NCI-H2029 (cell line): Measurements from ENCODE around the gene GXYLT2.

Experiments
- DNase-seq: peaks from one replicate; lab custom pipeline; 2025; lab: John Stamatoyannopoulos, UW

GXYLT2 gene, protein sequence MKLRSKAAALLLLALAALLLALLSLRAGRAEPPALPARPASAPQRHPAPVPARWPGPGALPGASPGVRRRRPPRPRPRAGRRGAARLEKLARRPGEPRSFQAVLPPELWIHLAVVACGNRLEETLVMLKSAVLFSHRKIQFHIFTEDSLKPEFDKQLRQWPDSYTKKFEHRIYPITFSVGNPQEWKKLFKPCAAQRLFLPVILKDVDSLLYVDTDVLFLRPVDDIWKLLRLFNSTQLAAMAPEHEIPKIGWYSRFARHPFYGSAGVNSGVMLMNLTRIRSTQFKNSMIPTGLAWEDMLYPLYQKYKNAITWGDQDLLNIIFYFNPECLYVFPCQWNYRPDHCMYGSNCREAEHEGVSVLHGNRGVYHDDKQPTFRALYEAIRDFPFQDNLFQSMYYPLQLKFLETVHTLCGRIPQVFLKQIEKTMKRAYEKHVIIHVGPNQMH

DNA sequence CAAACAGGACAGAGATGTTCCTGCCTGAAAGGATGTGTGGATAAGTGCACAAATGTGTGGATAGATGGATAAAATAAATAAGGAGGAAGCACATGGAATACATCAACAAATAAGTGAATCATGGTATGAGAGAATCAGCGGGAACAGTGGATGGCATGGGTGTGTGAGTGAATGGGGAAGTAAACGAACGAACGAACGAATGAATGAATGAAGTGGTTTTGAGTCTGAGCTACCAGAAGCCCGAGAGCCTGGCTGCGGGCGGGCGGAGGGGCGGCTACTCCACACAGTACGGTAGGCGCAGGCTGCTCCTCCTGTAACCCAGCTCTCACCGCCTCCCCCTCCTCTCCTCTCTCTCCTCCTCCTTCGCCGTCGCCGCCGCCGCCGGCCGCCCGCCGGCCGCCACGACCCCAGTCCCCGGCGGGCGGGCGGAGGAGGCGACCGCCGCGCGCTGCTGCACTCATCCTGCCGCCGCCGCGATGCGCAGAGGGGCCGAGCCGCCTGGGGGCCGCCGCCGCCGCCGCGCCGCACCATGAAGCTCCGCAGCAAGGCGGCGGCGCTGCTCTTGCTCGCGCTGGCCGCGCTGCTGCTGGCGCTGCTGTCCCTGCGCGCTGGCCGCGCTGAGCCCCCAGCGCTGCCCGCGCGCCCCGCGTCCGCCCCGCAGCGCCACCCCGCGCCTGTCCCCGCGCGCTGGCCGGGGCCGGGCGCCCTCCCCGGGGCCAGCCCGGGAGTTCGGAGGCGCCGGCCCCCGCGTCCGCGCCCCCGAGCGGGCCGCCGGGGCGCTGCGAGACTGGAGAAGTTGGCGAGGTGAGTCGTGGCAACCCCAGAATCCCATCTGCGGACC, at the start of gene GXYLT2:
Gene GXYLT2 (plus strand): TSS at position 342 of the 841 bp plus-strand sequence. CDS start 188 bp downstream, at position 530.
- no peak for DNase-seq

DNA sequence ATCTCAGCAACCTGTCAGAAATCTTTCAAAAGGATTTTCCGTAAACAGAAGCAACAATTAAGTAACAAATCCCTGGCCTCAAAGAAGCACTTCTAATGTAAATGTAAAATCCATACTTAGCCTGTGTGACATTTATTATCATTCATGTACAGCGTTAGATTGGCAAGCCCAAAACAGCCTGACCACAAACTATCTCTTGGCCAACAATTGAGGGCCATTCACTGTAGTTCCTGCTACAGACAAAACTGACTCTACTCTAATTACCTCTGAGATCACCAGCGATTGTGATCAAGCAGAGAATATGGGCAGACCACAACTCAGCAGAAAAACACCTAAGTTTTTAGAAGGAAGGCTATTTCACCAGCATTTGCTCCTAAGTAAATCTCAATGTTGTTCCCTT, 48.8 kb upstream of the GXYLT2 start:
- no peak for DNase-seq

DNA sequence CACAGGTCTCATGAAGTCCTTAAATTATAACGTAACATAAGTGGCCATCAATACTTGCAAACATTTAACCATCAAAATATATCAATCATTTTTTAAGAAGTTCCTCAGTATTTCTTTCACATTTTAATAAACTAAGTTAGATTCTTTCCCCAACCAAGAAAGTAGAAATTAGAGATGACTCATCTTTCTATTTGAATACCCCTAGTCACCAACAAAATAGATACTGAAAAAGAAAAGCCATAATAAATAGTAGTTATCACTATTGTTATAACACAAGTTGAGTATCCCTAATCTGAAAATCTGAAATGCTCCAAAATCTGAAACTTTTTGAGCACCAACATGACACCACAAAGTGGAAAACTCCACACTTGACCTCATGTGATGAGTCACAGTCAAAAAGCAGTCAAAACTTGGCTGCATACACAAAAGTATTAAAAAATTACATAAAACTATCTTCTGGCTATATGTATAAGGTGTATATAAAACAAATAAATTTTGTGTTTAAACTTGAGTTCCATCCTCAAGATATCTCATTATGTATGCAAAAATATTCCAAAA, 43.3 kb upstream of the GXYLT2 start:
- no peak for DNase-seq

DNA sequence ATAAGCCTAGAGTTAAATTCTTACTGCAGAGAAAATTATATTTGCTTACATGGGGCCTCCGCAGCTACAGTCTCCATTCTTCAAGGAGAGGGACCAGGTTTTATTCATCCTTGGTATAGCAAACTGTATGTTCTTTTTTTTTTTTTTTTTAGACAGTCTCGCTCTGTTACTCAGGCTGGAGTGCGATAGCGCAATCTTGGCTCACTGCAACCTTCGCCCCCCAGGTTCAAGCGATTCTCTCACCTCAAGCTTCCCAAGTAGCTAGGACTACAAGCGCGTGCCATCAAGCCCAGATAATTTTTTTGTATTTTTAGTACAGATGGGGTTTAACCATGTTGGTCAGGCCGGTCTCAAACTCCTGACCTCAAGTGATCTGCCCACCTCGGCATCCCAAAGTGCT, 41.7 kb upstream of the GXYLT2 start:
- no peak for DNase-seq

DNA sequence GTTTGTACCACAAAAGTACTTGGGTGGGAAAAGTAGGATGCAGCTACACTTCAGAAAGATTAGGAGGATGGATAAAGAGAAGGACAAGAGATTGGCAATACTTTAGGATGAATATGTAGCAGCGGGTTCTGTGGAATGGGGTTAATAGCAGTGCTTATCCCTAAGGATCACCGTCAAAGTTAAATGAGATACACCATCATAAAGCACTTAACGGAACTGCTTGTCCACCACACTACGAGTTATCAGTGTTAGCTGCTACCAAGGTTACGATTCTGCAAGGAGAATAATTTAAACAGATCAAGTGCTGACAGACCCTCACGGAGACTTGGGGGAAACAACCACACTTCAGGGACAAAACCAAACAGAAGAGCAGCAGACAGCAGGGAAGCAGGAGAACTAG, 40.6 kb upstream of the GXYLT2 start:
- no peak for DNase-seq

DNA sequence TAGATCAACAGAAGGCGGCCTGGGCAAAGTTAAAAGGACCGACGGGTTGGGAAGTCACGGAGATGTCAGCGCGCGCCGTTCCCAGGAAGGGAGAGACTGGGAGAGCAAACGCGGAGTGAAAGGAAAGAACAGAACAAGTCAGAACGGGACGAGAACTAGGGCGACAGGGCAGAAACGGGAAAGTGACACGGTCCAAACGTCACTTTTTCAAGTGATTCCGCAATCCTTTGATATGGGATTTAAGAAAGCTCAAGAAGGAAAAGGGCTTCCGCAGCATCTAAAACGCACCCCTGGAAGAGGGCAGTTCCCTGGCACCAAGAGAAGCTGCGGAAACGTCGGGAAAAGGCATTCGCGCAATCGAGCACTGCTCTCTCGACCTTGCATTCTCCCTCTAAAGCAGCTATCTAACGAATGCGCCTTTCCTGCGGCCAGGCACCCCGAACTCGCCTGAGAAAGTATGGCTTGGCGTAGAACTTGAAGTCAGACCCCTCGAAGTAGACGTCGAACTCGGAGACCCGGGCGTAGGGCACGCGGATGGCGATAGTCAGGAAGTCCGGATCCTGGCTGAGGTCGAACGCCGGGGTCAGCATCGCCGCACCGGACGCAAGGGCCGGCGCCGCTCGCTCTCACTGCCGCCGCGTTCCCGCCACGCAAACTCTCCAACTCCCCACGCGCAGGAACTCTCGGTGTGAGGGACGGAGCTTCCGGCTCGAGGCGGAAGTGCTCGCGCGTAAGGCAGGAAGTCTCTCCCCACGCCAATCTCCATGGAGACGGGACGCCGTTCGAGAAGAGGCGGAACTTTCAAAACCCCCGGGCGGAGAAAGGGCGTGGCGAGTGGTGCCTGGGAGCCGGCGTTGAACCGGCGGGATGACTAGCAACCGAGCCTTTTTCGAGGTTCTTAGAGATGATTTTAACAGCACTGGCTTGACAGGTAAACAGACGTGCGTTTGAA, 39.8 kb upstream of the GXYLT2 start, which contains the start of gene SHQ1:
Gene SHQ1 (minus strand): TSS at position 695 of the 952 bp plus-strand sequence. CDS start 105 bp downstream, at position 590.
- peak; percentile 66 for DNase-seq

DNA sequence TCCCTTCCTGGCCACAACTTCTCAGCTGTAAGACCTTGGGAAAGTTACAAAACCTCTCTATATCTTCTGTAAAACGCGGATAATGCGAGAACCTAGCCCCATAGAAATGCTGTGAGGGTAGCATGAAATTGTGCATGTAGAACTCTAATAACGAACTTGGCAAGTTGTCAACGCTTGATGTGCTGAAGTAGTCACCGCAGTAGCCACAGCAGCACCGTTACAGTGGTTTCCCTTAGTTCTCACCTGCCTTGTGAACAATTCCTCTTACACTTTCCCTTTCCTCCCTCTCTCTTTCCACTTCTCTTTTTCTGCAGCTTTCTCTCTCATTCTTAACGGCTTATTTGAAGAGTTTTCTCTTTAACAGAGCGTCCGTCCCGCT, 39.2 kb upstream of the GXYLT2 start:
- DNase-seq: no peak

DNA sequence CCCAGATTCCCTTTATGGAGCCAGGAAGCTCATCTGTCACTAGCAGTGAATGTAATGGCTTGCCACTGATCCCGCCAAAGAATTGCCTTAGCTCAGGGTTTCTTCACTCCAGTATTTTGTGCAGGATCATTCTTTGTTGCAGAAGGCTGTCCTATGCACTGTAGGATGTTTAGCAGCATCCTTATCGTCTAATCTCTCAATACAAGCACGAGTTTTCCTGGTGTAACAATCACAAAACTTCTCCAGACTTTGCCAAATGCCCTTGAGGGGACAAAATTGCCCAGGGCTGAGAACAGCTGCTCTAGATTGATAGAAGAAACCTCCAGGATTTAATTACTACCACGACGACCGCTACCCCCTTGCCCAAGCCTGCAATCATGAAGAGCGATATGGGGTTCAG, 32.8 kb upstream of the GXYLT2 start:
- DNase-seq: no peak

DNA sequence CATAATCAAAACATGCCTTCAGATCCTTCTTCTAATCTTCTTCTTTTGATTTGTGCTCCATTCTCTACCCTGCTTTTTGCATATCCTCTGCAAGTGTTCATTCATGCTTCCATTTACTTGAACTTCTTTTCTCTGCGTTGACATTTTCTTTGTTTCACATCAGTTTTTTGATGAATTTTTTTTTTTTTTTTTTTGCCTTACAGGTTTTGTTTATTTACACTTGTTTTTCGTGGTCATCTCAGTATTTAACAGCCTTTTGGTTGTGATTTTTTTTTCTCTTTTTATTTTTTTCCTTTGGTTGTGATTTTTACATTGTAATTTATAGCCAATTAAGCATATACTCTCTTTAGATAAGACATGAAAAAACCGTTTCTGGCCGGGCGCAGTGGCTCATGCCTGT, 27.8 kb upstream of the GXYLT2 start:
- no peak for DNase-seq

DNA sequence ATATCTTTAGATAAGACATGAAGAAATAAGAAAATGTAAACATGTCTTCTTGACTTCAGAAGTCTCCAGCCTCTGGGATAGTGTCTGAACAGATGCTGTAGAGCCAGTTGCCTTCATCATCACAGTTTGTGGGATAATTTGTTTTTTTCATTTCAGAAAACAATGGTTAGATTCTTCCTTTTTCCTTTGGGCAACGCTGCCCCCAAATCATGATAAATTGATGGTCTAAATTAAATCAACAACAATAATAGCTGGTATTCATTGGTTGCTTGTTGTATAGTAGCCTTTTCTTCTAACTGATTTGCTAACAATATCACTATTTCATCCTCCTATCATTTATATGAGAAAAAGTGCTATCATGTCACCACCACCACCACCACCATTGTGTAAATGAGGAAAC, 27.0 kb upstream of the GXYLT2 start:
- no peak for DNase-seq

DNA sequence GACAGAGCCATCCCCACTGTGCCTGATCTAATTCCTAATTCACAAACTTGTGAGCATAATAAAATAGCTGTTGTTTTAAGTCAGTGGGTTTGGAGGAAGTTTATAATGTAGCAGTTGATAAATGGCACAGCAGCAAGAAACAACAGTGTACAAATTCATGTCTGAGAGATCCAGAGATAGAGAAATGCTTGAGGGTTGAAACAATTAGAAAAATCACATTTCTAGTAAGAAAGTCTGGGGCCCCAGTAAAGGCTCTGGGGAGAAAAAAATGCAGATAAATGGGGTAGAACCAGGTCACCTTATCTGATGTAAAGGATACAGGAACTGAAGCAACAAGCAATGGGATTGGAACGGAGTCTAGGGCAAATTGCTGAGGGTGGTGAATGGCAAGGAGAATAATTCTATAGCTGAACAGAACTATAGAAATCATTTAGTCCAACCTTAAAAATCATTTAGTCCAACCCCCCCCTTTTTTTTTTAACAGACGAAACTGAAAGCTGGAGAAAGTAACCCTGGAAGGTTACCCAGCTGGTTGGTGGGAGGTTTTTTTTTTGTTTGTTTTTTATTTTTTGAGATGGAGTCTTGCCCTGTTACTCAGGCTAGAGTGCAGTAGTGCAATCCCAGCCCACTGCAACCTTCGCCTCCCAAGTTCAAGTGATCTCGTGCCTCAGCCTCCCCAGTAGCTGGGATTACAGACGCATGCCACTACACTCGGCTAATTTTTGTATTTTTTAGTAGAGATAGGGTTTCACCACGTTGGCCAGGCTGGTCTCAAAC, 25.3 kb upstream of the GXYLT2 start:
- DNase-seq: no peak

DNA sequence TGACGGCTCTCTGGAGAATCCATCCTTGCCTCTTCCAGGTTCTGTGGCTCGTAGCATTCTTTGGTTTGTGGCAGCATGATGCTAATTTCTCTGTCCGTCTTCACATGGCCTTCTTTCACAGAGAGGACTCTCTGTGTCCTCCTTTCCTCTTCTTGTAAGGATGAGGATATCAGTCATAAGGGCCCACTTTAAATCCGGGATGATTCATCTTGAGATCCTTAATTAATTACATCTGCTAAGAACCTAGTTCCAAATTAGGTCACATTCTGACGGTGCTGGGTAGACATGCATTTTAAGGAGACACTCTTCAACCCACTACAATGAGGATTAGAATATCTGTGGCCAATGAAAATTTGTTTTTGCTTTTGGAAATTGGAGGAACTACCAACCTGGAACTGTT, 15.7 kb upstream of the GXYLT2 start:
- DNase-seq: no peak

DNA sequence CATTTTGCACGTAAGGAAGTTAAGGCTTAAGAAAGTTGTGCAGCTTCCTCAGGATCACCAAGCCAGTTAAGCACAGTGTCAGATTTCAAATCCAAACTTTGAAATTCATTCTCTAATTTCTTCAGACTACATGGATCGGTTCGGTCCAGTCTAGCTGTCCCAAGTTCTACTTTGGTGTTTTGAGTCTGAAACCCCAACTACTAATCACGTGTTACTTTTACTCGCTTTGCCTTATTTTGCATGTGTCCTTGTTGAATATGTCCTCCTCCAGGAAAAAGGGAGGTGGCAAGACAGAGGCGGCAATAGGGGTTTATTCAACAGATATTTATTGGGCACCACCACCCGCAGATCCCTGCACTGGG, 522 bp upstream of the GXYLT2 start:
- DNase-seq: no peak

DNA sequence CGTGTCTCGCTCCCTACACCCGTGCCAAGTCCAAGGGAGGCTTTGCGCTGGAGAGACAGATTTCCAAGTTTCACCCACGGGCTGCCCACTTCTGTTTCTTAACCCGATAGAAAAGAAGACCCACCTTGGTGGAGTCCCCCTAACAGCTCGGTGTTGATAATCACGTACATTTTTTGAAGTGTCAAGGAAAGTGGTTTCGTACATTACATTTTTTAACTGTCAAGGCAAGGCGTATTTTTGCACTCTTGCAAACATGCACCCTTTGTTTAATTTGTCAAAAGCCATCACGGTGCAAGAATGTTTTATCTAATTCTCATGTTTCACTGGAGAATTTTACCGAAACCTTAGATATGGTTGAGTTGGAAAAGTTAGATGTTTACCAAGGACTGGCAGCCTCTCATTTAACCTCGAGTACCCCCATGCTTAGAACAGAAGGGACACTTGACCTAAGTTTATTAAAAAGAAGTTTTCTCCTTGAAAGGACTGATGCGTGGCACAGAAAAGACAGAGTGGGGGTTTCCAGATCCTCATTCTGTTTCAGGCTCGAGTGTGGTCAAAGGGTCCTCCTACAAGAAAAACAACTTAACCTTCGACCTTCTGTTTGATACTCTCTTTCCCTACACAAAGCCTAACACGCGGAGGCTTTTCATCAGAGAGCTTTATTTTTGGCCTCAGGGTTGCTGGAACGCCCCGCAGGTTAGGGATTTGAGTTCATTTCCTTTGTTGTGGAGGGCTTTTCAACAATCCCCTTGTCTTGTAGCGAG, 882 bp downstream of the GXYLT2 start:
- DNase-seq: no peak

DNA sequence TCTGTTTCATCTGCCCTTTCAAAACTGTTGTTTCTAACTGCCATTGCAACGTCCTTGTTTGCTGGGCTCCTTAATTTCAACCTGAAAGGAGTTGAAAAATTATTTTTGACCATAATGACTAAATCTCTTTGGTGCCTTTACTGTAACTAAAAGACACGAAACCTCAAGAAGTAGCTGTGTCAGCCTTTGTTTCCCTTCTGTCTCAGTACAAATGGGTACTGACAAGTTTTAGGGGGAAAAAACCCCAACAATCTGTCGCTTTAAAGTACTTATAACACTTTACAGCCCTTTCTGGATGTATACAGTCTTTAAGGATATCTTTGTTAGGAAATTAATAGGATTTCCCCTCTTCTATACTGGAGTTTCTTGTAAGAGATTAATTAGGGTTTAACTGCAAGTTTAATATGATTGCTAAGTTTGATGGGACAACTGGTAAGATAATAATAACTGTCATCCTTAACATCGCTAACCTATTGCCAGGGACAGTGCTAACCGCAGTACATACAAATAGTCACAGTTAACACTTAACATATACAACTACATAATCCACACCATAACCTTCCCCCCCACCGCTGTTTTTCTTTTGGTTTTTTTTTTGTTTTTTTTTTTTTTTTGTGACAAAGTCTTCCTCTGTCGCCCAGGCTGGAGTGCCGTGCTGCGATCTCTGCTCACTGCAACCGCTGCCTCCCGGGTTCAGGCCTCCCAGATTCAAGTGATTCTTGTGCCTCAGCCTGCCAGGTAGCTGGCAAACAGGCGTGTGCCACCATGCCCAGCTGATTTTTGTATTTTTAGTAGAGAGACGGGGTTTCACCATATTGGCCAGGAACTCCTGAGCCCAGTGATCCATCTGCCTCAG, 1.7 kb downstream of the GXYLT2 start:
- no peak for DNase-seq

DNA sequence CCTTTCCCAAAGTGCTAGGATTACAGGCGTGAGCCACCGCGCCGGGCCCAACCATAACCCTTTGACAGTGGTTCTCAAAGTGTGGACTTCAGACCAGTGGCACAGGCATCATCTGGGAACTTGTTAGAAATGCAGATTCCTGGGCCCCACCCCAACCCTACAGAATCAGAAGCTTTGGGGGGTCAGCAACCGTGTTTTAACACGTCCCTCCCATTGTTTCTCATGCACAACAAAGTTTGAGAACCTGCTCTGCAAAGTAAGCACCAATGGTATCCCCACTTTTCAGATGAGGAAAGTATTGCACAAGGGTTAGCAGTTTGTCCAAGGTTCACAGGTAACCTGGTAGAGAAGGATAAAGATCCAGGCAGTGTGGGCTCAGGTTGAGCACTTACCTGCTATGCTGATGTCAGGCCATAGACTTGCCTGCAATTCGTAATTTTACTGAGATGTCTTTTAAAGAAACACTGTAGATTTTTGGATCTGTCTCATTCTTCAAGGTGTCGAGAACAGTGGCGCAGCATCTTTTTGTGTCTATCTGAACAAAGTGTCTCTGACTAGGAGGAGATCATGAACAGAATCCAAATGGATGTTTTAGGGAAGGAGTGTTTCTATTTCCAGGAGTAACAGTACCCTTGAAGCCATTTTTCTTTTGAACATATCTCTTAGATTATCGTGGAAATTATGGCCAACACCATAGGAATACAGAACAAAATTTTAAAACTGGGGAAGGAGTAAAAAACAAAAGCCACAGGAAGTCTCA, 2.5 kb downstream of the GXYLT2 start:
- no peak for DNase-seq

DNA sequence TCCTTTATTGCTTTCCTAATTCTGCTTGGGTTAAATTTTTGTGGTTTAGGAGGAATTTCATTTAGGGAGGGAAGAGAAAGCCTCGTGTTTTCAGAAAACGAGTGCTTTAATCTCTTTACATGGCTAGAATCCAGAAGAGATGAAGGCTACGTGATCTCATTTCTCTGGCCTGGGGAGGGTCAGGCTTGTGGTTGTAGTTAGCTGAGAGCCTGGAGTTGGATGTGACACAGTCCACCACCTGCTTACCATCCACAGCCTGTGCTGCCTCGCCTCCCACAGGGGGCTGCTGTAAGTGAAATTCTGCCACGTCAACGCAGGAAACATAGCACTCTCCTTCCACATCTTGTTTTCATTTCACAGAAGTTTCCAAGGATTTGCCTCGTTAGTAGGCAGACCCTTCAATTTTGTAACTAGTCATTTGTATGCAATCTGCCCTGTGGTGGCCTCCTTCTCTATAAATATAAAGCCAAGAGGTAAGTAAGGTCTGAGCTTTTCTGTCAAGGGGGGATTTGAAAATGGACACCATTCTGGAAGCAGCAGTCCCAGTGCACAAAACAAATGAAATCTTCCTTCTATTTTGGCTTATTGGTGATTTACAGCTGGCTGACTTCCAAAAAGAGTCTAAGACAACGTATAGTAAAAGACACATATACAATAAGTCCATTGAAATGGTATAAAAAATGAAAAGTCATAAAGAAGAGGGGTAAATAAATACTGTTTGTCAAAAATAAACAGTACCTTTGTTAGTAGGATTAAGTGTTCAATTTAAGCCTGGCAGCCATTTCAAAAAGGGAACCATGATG, 3.4 kb downstream of the GXYLT2 start:
- DNase-seq: no peak
